Ishikawa (cell line): ENCODE data around the gene RPL22L1.

Experiments used
- CEBPB ChIP-seq: IDR thresholded peaks from 2 replicates; pipeline ENCODE4 v1.6.1; 2012
- CREB1 ChIP-seq: IDR thresholded peaks from 2 replicates; pipeline ENCODE4 v1.6.1; 2012; ENCODE audit warnings: low read depth
- EGR1 ChIP-seq: IDR thresholded peaks from 2 replicates; pipeline ENCODE4 v1.6.1; 2012
- FOXM1 ChIP-seq: IDR thresholded peaks from 2 replicates; pipeline ENCODE4 v1.6.1; 2012; ENCODE audit warnings: low read depth, borderline replicate concordance
- NFIC ChIP-seq: IDR thresholded peaks from 2 replicates; pipeline ENCODE4 v1.6.1; 2012
- RAD21 ChIP-seq: IDR thresholded peaks from 2 replicates; pipeline ENCODE4 v1.6.1; 2012; ENCODE audit warnings: low read depth
- TAF1 ChIP-seq: IDR thresholded peaks from 2 replicates; pipeline ENCODE4 v1.6.1; 2012; ENCODE audit warnings: low read depth, mild to moderate bottlenecking
- TCF12 ChIP-seq: IDR thresholded peaks from 2 replicates; pipeline ENCODE4 v1.6.1; 2012; ENCODE audit warnings: low read depth
- TEAD4 ChIP-seq: IDR thresholded peaks from 2 replicates; pipeline ENCODE4 v1.6.1; 2012
- YY1 ChIP-seq: IDR thresholded peaks from 2 replicates; pipeline ENCODE4 v1.6.1; 2012; ENCODE audit warnings: low read depth
- ZBTB7A ChIP-seq: IDR thresholded peaks from 2 replicates; pipeline ENCODE4 v1.6.1; 2012; ENCODE audit warnings: low read depth
- TF ChIP-seq, protein P1 (sequence below): IDR thresholded peaks from 2 replicates; pipeline ENCODE4 v1.6.1; 2012; ENCODE audit warnings: low read depth, mild to moderate bottlenecking
- TF ChIP-seq, protein P2 (sequence below): IDR thresholded peaks from 2 replicates; pipeline ENCODE4 v1.6.1; 2012
- TF ChIP-seq, protein P3 (sequence below): IDR thresholded peaks from 2 replicates; pipeline ENCODE4 v1.6.1; 2012

RPL22L1 gene

DNA sequence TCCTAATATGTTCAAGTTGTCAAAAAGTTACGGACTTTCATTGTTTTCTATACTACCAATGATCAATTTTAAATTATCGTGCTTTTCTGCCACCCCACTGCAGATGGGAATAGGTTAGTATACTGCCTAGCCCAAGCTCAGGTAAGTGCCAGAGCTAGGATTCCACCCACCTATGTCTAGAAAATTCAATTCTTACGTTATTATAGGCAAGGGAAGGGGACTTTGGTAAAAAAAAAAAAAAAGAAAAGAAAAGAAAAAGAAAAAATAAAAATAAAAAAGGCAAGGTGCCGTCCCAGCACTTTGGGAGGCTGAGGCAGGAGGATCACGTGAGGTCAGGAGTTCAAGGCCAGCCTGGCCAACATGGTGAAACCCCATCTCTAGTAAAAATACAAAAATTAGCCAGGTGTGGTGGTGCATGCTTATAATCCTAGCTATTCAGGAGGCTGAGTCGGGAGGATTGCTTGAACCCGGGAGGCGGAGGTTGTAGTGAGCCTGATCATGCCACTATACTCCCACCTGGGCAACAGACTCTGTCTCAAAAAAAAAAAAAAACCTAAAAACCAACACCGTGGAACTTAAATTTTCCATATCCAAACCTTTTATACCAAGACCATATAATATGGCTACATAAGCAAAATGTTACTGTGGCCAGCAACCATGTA, 1.3 kb downstream of the RPL22L1 start:
- TF ChIP-seq EGR1, result no peak
- TF ChIP-seq YY1, result no peak
- no peak for TF ChIP-seq ZBTB7A
- no peak for TF ChIP-seq NFIC
- no peak for TF ChIP-seq CEBPB
- TF ChIP-seq CREB1, result no peak

DNA sequence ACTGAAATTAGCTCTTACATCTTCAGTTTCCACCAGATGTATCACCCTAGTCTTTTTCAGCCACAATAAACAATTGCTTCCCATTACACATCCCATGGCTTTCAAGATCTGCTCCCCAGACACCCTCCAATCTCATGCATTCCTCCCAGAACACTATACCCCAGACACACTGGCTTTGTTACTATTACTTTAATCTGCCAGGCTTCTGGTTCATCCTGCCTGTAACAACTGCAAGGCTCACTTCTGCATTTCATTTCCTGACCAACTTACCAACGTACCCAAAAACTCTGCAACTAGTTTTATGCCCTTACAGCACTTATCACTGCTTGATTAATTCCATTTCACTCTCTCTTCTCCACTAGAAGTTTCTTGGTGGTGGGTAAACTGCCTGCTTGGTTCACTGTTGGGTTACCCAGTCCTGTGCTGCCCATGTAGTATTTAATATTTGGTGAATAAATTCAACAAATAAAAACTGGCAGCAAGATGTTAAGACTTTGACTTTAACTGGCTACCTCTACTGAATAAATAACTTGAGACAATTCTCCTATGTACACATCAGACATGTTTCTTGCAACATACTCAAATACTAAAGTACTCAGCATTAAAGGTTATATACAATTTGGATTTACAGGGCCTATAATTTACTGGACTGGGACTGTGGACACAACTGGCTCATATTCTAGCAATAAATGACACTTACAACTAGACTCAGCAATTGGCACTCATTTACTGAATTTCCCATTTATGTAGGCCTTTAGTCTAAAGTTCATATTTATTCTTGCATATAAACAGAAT, 2.7 kb downstream of the RPL22L1 start:
- no peak for TF ChIP-seq ZBTB7A
- no peak for TF ChIP-seq TCF12
- TF ChIP-seq EGR1, result no peak
- TF ChIP-seq FOXM1, result no peak
- TF ChIP-seq, protein P1, sequence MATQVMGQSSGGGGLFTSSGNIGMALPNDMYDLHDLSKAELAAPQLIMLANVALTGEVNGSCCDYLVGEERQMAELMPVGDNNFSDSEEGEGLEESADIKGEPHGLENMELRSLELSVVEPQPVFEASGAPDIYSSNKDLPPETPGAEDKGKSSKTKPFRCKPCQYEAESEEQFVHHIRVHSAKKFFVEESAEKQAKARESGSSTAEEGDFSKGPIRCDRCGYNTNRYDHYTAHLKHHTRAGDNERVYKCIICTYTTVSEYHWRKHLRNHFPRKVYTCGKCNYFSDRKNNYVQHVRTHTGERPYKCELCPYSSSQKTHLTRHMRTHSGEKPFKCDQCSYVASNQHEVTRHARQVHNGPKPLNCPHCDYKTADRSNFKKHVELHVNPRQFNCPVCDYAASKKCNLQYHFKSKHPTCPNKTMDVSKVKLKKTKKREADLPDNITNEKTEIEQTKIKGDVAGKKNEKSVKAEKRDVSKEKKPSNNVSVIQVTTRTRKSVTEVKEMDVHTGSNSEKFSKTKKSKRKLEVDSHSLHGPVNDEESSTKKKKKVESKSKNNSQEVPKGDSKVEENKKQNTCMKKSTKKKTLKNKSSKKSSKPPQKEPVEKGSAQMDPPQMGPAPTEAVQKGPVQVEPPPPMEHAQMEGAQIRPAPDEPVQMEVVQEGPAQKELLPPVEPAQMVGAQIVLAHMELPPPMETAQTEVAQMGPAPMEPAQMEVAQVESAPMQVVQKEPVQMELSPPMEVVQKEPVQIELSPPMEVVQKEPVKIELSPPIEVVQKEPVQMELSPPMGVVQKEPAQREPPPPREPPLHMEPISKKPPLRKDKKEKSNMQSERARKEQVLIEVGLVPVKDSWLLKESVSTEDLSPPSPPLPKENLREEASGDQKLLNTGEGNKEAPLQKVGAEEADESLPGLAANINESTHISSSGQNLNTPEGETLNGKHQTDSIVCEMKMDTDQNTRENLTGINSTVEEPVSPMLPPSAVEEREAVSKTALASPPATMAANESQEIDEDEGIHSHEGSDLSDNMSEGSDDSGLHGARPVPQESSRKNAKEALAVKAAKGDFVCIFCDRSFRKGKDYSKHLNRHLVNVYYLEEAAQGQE, result no peak
- no peak for TF ChIP-seq YY1
- no peak for TF ChIP-seq CREB1
- no peak for TF ChIP-seq CEBPB
- no peak for TF ChIP-seq NFIC

DNA sequence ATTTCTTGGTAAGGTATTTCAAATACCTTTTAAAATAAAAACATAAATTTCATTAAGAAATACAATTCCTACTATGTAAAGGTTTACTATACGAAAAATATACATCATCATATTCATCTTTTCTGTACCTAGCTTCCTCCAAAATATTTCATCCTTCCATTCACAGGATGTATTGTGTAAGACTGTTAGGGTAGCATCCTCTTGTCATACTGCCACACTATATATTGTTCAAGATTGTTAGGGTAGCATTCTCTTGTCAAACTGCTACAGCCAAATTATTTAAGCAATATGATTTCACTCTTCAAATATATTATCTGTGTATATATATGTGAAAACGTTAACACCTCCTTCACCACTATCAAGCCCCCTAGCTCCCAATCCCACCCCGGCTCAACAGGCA, 3.5 kb downstream of the RPL22L1 start:
- TF ChIP-seq CREB1, result no peak
- TF ChIP-seq, protein P1, result no peak
- no peak for TF ChIP-seq ZBTB7A
- no peak for TF ChIP-seq RAD21
- no peak for TF ChIP-seq FOXM1
- no peak for TF ChIP-seq TEAD4
- no peak for TF ChIP-seq TAF1
- no peak for TF ChIP-seq NFIC
- TF ChIP-seq CEBPB, result no peak

DNA sequence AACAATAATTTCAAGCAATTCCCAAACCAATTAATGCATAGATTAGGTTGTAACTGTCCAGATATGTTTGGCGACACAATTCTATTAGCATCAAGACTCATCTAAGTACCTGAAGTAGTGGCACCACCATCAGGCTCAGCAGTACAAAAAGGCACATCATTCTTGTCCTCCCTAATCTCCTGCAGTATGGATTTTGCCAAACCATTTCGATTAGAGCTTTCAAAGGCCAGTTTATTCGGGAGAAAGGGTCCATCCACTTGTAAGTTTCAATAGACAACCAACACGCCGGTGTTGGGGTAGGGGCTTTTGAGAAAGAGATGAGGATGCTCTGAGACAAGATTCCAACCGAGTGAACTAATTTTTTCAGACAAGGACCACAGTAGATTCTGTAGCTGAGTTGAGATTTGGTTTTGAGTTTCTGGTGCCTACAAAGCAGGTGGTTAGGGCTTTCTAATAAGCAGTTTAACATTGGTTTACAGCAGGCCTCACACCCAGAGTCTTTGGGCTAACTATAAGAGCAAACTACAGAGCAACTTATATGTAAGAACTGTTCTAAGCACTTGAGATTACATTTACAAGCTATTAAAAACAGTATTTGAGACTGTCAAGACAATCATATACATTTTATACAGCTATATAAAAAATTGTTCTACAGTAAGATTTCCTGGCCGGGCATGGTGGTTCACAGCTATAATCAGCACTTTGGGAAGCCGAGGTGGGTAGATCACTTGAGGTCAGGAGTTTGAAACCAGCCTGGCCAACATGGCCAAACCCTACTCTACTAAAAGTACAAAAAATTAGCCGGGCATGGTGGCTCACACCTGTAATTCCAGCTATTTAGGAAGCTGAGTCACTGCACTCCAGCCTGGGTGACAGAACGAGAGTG, 4.5 kb downstream of the RPL22L1 start:
- TF ChIP-seq TAF1, result no peak
- TF ChIP-seq, protein P2, sequence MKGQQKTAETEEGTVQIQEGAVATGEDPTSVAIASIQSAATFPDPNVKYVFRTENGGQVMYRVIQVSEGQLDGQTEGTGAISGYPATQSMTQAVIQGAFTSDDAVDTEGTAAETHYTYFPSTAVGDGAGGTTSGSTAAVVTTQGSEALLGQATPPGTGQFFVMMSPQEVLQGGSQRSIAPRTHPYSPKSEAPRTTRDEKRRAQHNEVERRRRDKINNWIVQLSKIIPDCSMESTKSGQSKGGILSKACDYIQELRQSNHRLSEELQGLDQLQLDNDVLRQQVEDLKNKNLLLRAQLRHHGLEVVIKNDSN, result no peak
- no peak for TF ChIP-seq EGR1
- TF ChIP-seq RAD21, result no peak
- no peak for TF ChIP-seq CREB1
- no peak for TF ChIP-seq YY1
- no peak for TF ChIP-seq ZBTB7A
- TF ChIP-seq, protein P1, result no peak
- TF ChIP-seq TEAD4, result no peak
- no peak for TF ChIP-seq FOXM1
- TF ChIP-seq CEBPB, result no peak
- TF ChIP-seq, protein P3, sequence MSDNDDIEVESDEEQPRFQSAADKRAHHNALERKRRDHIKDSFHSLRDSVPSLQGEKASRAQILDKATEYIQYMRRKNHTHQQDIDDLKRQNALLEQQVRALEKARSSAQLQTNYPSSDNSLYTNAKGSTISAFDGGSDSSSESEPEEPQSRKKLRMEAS, result no peak
- TF ChIP-seq TCF12, result no peak; the same call in 1 of the 2 replicates
